Thoracic aorta (tissue), 2 donors: ENCODE measurements around the gene SPOP. TPM values are rescaled to one million over a fixed set of nuclear protein-coding genes. Genes with fewer than 3 reads are reported as not detected.
A peak's percentile ranks its signal among the peaks of the same experiment; 100 is the strongest.

Experiments
- ATAC-seq: fragments of 150-250 bp; one replicate; pipeline ENCODE4 v1.8.0; 2017; ENCODE audit warnings: low read depth; ENCODE audit not compliant: insufficient number of reproducible peaks, low FRiP score
- DNase-seq: peaks from one replicate; pipeline ENCODE4 v3.0.0-alpha.2; 2020; ENCODE audit warnings: low spot score
- H3K27ac ChIP-seq, 2 donors: fragments of 200-600 bp; sonication (generic); 1 replicate in 1 of 2; 2 replicates in 1 of 2; pipeline ENCODE4 v1.5.1; 2016; ENCODE audit warnings: mild to moderate bottlenecking in 2 of 2, moderate library complexity in 2 of 2
- H3K27me3 ChIP-seq: fragments of 200-600 bp; sonication (generic); replicated peaks from 2 replicates; pipeline ENCODE4 v1.6.0; 2016; ENCODE audit warnings: mild to moderate bottlenecking; ENCODE audit not compliant: insufficient read depth
- H3K36me3 ChIP-seq: fragments of 200-600 bp; sonication (generic); one replicate; pipeline ENCODE4 v1.5.1; 2016
- H3K4me1 ChIP-seq, 2 donors: fragments of 200-600 bp; sonication (generic); 1 replicate in 1 of 2; 2 replicates in 1 of 2; pipeline versions ENCODE4 v1.5.1 to v1.6.0; 2016; ENCODE audit warnings: low read depth in 2 of 2, mild to moderate bottlenecking in 1 of 2; ENCODE audit not compliant: control insufficient read depth in 1 of 2
- H3K4me3 ChIP-seq: fragments of 200-600 bp; sonication (generic); 2 replicates; pipeline ENCODE4 v1.5.1; 2016; ENCODE audit warnings: mild to moderate bottlenecking
- H3K9me3 ChIP-seq: fragments of 200-600 bp; sonication (generic); 2 replicates; pipeline ENCODE4 v1.5.1; 2016
- total RNA-seq, 2 donors: library from RNA; depleted of rRNA; stranded (reverse); fragments of >200 nt; gene quantifications; one replicate each; pipeline versions ENCODE4 v1.1.0 to v1.2.3, GENCODE V29; 2016
- TF ChIP-seq, protein P1 (sequence below): fragments of 200-600 bp; sonication (generic); IDR thresholded peaks from one replicate; pipeline ENCODE4 v1.5.1; 2019; ENCODE audit warnings: antibody characterized with exemption

Gene SPOP
- total RNA-seq, 2 donors from 2014 or later = 97.7 to 123 TPM

DNA sequence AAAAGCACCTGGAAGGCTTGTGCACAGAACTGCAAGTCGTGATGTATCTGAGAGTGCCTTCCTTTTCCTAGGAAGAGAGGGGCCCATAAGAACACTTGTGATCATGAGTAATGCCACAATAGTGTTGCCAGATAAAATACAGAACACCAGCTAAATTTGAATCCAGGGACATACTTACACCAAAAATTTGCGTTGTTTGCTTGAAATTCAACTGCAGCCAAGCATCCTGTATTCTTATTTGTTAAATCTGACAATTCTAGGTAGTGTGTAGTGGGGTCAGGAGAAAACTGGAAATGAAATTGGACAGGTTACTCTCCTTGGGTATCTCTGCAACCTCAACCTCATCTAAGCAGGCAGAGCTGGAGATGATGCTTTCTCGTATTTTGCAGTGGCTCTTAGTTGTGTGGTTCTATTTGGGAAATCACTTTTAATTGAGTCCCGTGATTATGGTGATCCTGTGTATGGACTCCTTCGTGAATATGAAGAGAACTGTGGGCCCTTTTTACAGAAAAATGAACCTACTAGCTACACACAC is 17.9 kb upstream of the SPOP start:
- Histone ChIP-seq H3K27ac (peak overlapping the region in 1 of 2 donors; percentile 38), H3K4me3 (no peak overlapping the region), H3K9me3 (no peaks in the 10 kb centered on the region), H3K4me1 (peaks cover 12 to 54% of the 10 kb centered on the region in 2 donors), H3K36me3 (no peaks in the 10 kb centered on the region), H3K27me3 (no peaks in the 10 kb centered on the region)
- ATAC-seq (no peak), DNase-seq (no peak)
- TF ChIP-seq, protein P1, sequence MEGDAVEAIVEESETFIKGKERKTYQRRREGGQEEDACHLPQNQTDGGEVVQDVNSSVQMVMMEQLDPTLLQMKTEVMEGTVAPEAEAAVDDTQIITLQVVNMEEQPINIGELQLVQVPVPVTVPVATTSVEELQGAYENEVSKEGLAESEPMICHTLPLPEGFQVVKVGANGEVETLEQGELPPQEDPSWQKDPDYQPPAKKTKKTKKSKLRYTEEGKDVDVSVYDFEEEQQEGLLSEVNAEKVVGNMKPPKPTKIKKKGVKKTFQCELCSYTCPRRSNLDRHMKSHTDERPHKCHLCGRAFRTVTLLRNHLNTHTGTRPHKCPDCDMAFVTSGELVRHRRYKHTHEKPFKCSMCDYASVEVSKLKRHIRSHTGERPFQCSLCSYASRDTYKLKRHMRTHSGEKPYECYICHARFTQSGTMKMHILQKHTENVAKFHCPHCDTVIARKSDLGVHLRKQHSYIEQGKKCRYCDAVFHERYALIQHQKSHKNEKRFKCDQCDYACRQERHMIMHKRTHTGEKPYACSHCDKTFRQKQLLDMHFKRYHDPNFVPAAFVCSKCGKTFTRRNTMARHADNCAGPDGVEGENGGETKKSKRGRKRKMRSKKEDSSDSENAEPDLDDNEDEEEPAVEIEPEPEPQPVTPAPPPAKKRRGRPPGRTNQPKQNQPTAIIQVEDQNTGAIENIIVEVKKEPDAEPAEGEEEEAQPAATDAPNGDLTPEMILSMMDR = no peak

DNA sequence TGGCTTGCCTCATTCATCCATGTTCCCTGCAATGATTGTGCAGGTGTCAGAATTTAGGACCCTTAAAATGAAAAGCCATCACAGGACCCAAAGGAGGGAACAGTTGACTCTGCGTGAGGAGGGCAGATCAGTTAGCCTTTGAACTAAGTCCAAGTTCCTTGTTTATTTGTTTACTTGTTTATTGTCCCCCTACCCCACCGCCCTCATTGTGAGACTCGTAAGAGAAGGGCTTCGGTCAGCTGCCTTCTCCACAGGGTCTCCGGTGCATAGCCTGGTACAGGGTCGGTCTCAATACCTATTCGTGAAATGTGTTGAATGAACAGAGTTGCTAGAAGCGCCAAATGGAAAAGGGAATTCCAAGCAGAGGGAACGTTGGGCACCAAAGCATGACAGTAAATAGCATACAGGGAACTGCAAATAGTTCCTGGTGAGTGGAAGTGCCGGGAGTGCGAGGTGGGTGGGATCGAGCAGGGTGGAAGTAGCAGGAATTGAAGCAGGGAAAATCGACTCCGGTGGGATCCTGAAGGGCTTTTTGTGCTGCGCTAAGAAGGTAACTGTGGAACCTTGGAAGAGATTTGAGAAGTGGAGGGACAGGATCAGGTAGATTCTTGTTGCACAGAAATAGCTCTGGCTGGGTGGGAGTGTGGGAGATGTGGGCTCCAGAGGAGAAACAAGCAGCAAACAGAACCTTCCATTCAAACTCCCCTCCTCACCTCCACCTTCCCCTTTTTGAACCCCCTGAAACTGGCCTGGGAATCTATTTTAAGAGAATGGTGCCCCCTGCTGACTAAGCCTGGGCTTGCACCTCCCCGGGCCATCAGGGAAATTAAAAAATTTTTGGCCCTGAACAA is 17.2 kb upstream of the SPOP start:
- TF ChIP-seq, protein P1 = peak; percentile 95
- H3K4me3 ChIP-seq = peak overlapping the region; percentile 29
- DNase-seq (peak; percentile 13), ATAC-seq (no peak)
- peaks cover 19 to 61% of the 10 kb centered on the region in 2 donors for H3K4me1 ChIP-seq
- no peaks in the 10 kb centered on the region for H3K36me3 ChIP-seq
- no peaks in the 10 kb centered on the region for H3K9me3 ChIP-seq
- H3K27me3 ChIP-seq = no peaks in the 10 kb centered on the region
- peak overlapping the region; percentile 38 to 52 for H3K27ac ChIP-seq

DNA sequence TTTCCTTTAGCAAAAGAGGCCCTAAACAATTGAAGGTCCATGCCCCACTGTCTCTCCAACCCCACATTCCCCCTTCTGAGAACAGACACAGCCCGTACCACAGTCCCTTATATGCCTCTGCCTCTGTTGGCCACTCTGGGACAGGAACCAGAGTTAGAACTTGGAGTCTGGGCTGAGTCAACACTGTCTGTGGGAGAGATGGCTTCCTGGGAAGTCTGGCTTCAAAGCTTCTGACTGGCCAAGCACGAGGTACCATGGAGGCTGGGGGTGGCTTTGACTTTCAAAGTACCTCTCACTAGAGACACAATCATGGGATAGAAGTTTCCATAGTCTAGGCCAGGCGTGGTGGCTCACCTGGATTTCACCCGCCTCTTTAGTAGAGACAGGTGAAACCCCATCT is 14.9 kb upstream of the SPOP start:
- Histone ChIP-seq H3K27ac (peak overlapping the region; percentile 98), H3K4me1 (peaks cover 31 to 77% of the 10 kb centered on the region in 2 donors), H3K9me3 (no peaks in the 10 kb centered on the region), H3K4me3 (no peak overlapping the region), H3K27me3 (no peaks in the 10 kb centered on the region), H3K36me3 (no peaks in the 10 kb centered on the region)
- TF ChIP-seq, protein P1 = no peak
- DNase-seq (no peak), ATAC-seq (no peak)

DNA sequence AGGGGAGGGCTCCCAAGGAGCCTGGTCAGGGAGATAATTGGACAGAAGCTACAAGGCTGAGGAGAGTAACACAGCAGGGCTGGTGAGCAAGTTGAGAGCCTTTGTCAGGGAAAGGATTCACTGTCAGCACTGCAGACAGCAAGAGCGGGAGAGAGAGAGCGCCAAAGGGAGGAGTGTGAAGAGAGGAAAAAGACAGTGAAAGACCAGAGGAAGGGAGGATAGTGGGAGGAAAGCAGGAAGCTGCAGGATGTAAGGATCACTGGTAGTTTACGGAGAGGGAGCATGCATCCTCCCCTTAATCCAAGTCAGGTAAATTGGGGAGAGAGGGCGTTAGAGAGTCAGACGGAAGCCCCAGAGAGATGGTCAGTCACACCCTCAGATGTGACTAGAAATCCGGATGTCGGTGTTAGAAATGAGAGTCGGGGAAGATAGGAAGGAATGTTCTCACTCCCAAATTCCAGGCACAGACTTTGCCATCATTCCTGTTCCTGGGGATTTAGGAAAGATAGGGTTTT is 13.8 kb upstream of the SPOP start:
- Histone ChIP-seq H3K36me3 (no peaks in the 10 kb centered on the region), H3K27me3 (no peaks in the 10 kb centered on the region), H3K27ac (peak overlapping the region; percentile 98), H3K4me1 (peaks cover 37 to 80% of the 10 kb centered on the region in 2 donors), H3K4me3 (peak overlapping the region; percentile 52), H3K9me3 (no peaks in the 10 kb centered on the region)
- DNase-seq (no peak), ATAC-seq (no peak)
- TF ChIP-seq, protein P1 = no peak

DNA sequence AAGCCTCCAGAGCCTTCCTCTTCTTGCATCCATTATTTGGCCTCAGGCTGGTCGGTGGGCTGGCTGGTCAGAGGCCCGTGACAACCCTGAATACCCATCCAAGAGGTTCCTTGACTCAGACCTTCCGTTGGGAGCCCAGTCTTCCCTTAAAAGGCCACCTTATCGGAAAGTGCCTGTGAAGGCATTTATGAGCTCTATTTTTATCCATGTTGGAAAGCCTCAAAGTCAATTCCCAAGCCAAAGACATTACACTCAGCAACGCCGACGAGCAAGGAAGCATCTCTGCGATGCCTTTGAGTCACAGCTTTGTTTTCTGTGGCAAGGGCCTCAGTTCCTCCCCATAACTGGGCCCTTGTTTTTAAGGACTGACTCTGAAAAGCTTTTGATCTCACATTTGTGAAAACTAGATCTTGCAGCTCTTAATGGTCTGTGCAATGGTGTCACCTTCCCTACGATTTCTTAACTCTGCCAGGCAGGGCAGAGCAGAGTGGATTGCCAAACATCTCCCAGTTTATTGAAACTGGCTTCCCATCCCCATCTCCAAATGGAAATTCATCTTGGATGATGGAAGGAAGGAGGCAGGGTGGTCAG is 13.3 kb upstream of the SPOP start:
- Histone ChIP-seq H3K27ac (peak overlapping the region; percentile 98), H3K4me3 (peak overlapping the region; percentile 52), H3K4me1 (peaks cover 37 to 77% of the 10 kb centered on the region in 2 donors), H3K36me3 (no peaks in the 10 kb centered on the region), H3K27me3 (no peaks in the 10 kb centered on the region), H3K9me3 (no peaks in the 10 kb centered on the region)
- ATAC-seq = peak; percentile 83
- DNase-seq = peak; percentile 63
- TF ChIP-seq, protein P1 = no peak
